ENCODE measurements around the gene SLC25A22. TPM values are rescaled to one million over a fixed set of nuclear protein-coding genes. Genes with fewer than 3 reads are reported as not detected.
A peak's percentile ranks its signal among the peaks of the same experiment; 100 is the strongest.

SLC25A22 gene
- polyA plus RNA-seq, 1 experiment: 11.5 TPM

DNA sequence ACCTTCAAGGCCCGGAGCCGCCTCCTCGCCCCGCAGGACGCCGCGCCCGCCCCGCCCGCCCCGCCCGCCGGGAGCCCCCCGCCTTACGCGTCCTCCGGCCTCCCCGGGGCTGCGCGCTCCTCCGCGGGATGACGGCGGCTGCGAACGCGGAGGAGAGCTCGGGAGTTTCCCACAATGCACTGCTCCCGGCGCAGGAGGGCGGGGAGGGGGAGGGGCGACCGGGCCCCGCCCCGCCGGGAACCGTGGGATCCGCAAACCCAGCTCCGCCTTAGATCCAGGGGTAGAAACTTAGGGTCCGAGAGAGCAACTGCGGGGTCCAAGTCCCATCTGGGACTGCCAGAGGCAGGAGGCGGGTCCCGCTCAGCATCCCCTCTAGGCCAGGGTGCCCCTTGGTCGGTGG is 8.1 kb downstream of the SLC25A22 start, which contains the start of gene CEND1:
TSS of gene CEND1 (minus strand) at position 148 of the 400 bp plus-strand sequence. CDS start 1,514 bp downstream, outside the sequence.
- Histone ChIP-seq H3K9me3 (ENCODE audit: control insufficient read depth, insufficient read depth, low read length) (no peaks in the 10 kb centered on the region; the same call in 1 of the 2 replicates), H3K27ac (ENCODE audit: low read depth, low read length) (no peak within 1 kb of the TSS), H3K4me3 (ENCODE audit: low read depth, low read length) (peak within 1 kb of the TSS; percentile 57), H3K27me3 (ENCODE audit: control insufficient read depth, insufficient read depth, low read length) (no peaks in the 10 kb centered on the region)
- TF ChIP-seq CTCF (IDR thresholded peaks at IDR 0.05; ENCODE audit: low read depth, low read length): no peak
- POLR2A ChIA-PET: interaction anchor here (0.9 to 2.0 kb wide), 3 partner anchors 14 to 40 kb away, joined by 3 to 9 read pairs (median 3); partner anchors contain the start of genes GATD1 and RPLP2
- CTCF ChIA-PET: no interaction called here
- no peak for DNase-seq (ENCODE audit: low read depth, low spot score)

- H3K27ac ChIP-seq (ENCODE audit: low read depth, low read length): no peak overlapping the region
- no peak for TF ChIP-seq CTCF (IDR thresholded peaks at IDR 0.05; ENCODE audit: low read depth, low read length)
- ChIA-PET CTCF (no interaction called here), POLR2A (interaction anchor here (0.9 to 2.0 kb wide), 3 partner anchors 13 to 41 kb away, joined by 3 to 9 read pairs (median 3); partner anchors contain the start of genes GATD1 and RPLP2)
- no peak for DNase-seq (ENCODE audit: low read depth, low spot score)
- H3K9me3 ChIP-seq (ENCODE audit: control insufficient read depth, insufficient read depth, low read length): no peaks in the 10 kb centered on the region; the same call in 1 of the 2 replicates
- no peaks in the 10 kb centered on the region for H3K27me3 ChIP-seq (ENCODE audit: control insufficient read depth, insufficient read depth, low read length)
- H3K4me3 ChIP-seq (ENCODE audit: low read depth, low read length): peak overlapping the region; percentile 57
These were observed 8.8 kb downstream of the SLC25A22 start for GRCh38 chr11:788953-789940.

- CTCF ChIA-PET: no interaction called here
- no peak overlapping the region for H3K27ac ChIP-seq (ENCODE audit: low read depth, low read length)
- H3K27me3 ChIP-seq (ENCODE audit: control insufficient read depth, insufficient read depth, low read length): no peaks in the 10 kb centered on the region
- POLR2A ChIA-PET: no interaction called here
- H3K4me3 ChIP-seq (ENCODE audit: low read depth, low read length): no peak overlapping the region
- H3K9me3 ChIP-seq (ENCODE audit: control insufficient read depth, insufficient read depth, low read length): no peaks in the 10 kb centered on the region; the same call in 1 of the 2 replicates
- no peak for DNase-seq (ENCODE audit: low read depth, low spot score)
- TF ChIP-seq CTCF (IDR thresholded peaks at IDR 0.05; ENCODE audit: low read depth, low read length): no peak
These were observed 10.0 kb downstream of the SLC25A22 start for GRCh38 chr11:788009-788640.

DNA sequence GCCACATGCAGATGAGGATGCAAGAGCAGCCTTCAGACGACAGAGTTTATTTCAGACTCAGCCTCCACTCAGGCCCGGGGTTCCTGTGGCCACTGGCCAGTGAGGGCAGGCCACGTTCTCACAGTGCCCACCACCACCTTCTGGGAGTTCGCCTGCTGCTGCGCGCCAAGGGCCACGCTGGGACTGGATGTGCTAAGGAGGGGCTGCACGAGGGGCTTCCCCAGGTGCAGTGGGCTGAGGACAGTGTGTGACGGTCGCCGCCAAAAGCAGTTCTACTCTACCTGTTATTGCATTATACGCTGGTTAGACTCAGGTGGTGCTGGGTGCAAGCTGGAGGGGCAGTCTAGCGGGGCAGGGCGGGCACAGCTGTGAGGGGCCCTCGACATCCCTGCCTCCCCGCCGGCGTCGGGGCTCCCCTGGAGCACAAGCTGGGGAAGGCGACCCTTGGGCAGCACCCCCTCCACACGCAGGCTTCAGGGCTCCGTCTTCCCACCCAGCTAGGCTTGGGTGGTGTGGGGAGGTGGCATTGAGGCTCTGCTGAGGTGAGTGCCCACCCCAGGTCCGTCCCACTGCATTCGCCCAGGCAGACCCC is 10.9 kb downstream of the SLC25A22 start:
- DNase-seq (ENCODE audit: low read depth, low spot score): no peak
- no peak for TF ChIP-seq CTCF (IDR thresholded peaks at IDR 0.05; ENCODE audit: low read depth, low read length)
- CTCF ChIA-PET: no interaction called here

More for the DNA sequence above, 10.9 kb downstream of the SLC25A22 start:
- POLR2A ChIA-PET: interaction anchor here (0.9 kb wide), 1 partner anchor 10 kb away, joined by 3 read pairs; no protein-coding TSS in a partner anchor
- Histone ChIP-seq H3K27me3 (ENCODE audit: control insufficient read depth, insufficient read depth, low read length) (no peaks in the 10 kb centered on the region), H3K9me3 (ENCODE audit: control insufficient read depth, insufficient read depth, low read length) (no peaks in the 10 kb centered on the region; the same call in 1 of the 2 replicates), H3K4me3 (ENCODE audit: low read depth, low read length) (no peak overlapping the region), H3K27ac (ENCODE audit: low read depth, low read length) (no peak overlapping the region)
